ENCODE results near the gene PRIMA1. TPM values are rescaled to one million over a fixed set of nuclear protein-coding genes. Genes with fewer than 3 reads are reported as not detected.

Gene PRIMA1
- total and polyA plus RNA-seq, 2 experiments from 2014 or later = 0.53 to 5.7 TPM

DNA sequence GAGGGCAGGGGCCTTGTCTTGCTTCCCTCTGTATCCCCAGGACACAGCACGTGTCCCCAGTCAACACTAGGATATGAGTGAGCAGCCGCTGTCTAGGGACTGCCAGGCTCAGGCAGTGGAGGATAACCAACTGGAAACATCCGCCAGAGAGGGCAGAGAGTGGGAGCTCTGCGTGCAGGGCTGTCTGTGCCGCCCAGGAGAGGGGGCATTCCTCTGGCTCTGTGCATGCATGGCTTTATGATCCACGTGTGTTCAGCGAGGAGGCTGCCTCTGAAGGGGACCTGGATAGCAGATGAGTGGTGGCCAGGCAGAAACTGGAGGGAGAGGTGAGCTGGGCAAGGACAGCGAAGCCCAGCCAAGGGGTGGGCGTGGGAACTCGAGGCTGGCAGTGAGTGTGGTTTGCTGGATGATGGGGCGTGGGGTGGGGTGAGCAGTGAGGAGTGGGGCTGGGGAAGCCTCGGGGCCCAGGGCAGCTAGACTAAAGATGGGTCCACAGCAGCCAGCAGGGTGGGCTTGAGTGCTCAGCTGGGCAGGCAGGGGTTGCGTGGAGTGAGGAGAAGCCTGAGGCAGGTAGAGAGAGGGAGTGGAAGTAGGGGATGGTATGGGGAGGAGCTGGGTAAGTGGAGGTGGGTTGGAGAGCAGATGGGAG lies 72.9 kb downstream of the PRIMA1 start:
- DNase-seq (ENCODE audit: low read depth in 1 of 2, low spot score in 1 of 2) = no peak
- H3K27ac ChIP-seq = no peak overlapping the region
- H3K9me3 ChIP-seq (ENCODE audit: low read depth) = no peaks in the 10 kb centered on the region
- H3K4me1 ChIP-seq (ENCODE audit: low read depth) = no peaks in the 10 kb centered on the region
- no peaks in the 10 kb centered on the region for H3K36me3 ChIP-seq
- H3K4me3 ChIP-seq = no peak overlapping the region
- TF ChIP-seq, protein P1, sequence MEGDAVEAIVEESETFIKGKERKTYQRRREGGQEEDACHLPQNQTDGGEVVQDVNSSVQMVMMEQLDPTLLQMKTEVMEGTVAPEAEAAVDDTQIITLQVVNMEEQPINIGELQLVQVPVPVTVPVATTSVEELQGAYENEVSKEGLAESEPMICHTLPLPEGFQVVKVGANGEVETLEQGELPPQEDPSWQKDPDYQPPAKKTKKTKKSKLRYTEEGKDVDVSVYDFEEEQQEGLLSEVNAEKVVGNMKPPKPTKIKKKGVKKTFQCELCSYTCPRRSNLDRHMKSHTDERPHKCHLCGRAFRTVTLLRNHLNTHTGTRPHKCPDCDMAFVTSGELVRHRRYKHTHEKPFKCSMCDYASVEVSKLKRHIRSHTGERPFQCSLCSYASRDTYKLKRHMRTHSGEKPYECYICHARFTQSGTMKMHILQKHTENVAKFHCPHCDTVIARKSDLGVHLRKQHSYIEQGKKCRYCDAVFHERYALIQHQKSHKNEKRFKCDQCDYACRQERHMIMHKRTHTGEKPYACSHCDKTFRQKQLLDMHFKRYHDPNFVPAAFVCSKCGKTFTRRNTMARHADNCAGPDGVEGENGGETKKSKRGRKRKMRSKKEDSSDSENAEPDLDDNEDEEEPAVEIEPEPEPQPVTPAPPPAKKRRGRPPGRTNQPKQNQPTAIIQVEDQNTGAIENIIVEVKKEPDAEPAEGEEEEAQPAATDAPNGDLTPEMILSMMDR (IDR thresholded peaks at IDR 0.05; ENCODE audit: low read depth, low read length) = no peak
- H3K27me3 ChIP-seq = no peaks in the 10 kb centered on the region

GRCh38 chr14:93714605-93715004 lies 73.7 kb downstream of the PRIMA1 start:
- no peaks in the 10 kb centered on the region for H3K27me3 ChIP-seq
- no peaks in the 10 kb centered on the region for H3K9me3 ChIP-seq (ENCODE audit: low read depth)
- H3K4me3 ChIP-seq = no peak overlapping the region
- H3K27ac ChIP-seq = no peak overlapping the region
- TF ChIP-seq, protein P1 (IDR thresholded peaks at IDR 0.05; ENCODE audit: low read depth, low read length) = no peak
- H3K4me1 ChIP-seq (ENCODE audit: low read depth) = no peaks in the 10 kb centered on the region
- DNase-seq (ENCODE audit: low read depth in 1 of 2, low spot score in 1 of 2) = no peak
- H3K36me3 ChIP-seq = no peaks in the 10 kb centered on the region

- H3K27me3 ChIP-seq = no peaks in the 10 kb centered on the region
- TF ChIP-seq, protein P1 (IDR thresholded peaks at IDR 0.05; ENCODE audit: low read depth, low read length) = no peak
- H3K4me1 ChIP-seq (ENCODE audit: low read depth) = no peaks in the 10 kb centered on the region
- no peak overlapping the region for H3K4me3 ChIP-seq
- no peaks in the 10 kb centered on the region for H3K36me3 ChIP-seq
- DNase-seq (ENCODE audit: low read depth in 1 of 2, low spot score in 1 of 2) = no peak
- no peak overlapping the region for H3K27ac ChIP-seq
- H3K9me3 ChIP-seq (ENCODE audit: low read depth) = no peaks in the 10 kb centered on the region
These were observed 74.4 kb downstream of the PRIMA1 start for GRCh38 chr14:93713726-93714405.

- TF ChIP-seq, protein P1 (IDR thresholded peaks at IDR 0.05; ENCODE audit: low read depth, low read length) = no peak
- Histone ChIP-seq H3K27me3 (no peaks in the 10 kb centered on the region), H3K27ac (no peak overlapping the region), H3K36me3 (no peaks in the 10 kb centered on the region), H3K4me1 (ENCODE audit: low read depth) (no peaks in the 10 kb centered on the region), H3K9me3 (ENCODE audit: low read depth) (no peaks in the 10 kb centered on the region), H3K4me3 (no peak overlapping the region)
- DNase-seq (ENCODE audit: low read depth in 1 of 2, low spot score in 1 of 2) = no peak
These were observed 75.2 kb downstream of the PRIMA1 start for GRCh38 chr14:93712838-93713724.

DNA sequence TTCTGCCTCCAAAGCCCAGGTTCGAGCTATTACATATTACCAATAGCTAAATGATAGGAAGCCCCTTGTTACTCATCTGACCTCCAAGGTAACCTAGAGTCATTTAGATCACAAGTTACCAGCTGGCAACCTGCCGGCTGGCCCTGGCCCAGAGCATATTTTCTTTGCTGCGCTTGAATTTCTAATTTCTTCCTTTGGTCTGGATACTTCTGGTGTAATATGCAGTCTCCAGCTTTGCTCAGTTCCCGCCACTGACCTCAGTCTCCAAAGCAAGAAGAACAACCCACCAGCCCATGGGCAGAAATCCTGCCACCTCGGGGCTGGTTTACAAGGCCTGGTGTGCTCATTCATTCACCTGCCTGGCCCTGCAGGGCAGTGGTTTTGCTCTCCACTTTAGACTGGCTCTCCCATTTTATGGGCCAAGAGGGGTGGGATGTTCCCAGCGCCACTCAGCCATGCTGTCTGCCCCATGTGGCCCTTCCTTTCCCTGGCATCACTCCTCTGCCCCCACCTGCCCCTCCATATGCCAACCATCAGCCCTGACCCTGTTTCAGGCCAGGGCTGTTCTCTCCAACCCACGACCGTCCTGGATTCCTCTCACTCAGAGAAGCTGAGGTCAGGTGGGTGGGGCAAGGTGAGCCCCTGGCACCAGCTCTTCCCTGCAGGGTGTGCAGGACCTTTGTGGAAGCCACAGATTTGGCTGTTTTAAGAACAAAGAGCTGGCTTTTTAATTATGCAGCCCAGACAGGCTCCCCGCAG lies 76.0 kb downstream of the PRIMA1 start:
- no peaks in the 10 kb centered on the region for H3K9me3 ChIP-seq (ENCODE audit: low read depth)
- no peaks in the 10 kb centered on the region for H3K36me3 ChIP-seq
- no peak overlapping the region for H3K27ac ChIP-seq
- TF ChIP-seq, protein P1 (IDR thresholded peaks at IDR 0.05; ENCODE audit: low read depth, low read length) = no peak
- H3K27me3 ChIP-seq = no peaks in the 10 kb centered on the region
- no peak overlapping the region for H3K4me3 ChIP-seq
- H3K4me1 ChIP-seq (ENCODE audit: low read depth) = no peaks in the 10 kb centered on the region
- DNase-seq (ENCODE audit: low read depth in 1 of 2, low spot score in 1 of 2) = no peak
